Measurements from ENCODE around the gene DCTD.

DCTD gene

GRCh38 chr4:182886205-182886604 lies 31.0 kb downstream of the DCTD start:
- H3K4me3 ChIP-seq (ENCODE audit: low read depth, low read length): no peak overlapping the region
- TF ChIP-seq CTCF (IDR thresholded peaks at IDR 0.05; ENCODE audit: borderline replicate concordance, insufficient read depth, low read depth, low read length): no peak

- no peak for TF ChIP-seq CTCF (IDR thresholded peaks at IDR 0.05; ENCODE audit: borderline replicate concordance, insufficient read depth, low read depth, low read length)
- no peak overlapping the region for H3K4me3 ChIP-seq (ENCODE audit: low read depth, low read length)
Observed at GRCh38 chr4:182885738-182886077, 31.5 kb downstream of the DCTD start.

GRCh38 chr4:182885022-182885737 lies 32.0 kb downstream of the DCTD start:
- H3K4me3 ChIP-seq (ENCODE audit: low read depth, low read length): no peak overlapping the region
- no peak for TF ChIP-seq CTCF (IDR thresholded peaks at IDR 0.05; ENCODE audit: borderline replicate concordance, insufficient read depth, low read depth, low read length)

- no peak for TF ChIP-seq CTCF (IDR thresholded peaks at IDR 0.05; ENCODE audit: borderline replicate concordance, insufficient read depth, low read depth, low read length)
Observed at GRCh38 chr4:182884040-182884439, 33.1 kb downstream of the DCTD start.

GRCh38 chr4:182883351-182883750 lies 33.8 kb downstream of the DCTD start:
- no peak for TF ChIP-seq CTCF (IDR thresholded peaks at IDR 0.05; ENCODE audit: borderline replicate concordance, insufficient read depth, low read depth, low read length)

More at GRCh38 chr4:182884040-182884439, 33.1 kb downstream of the DCTD start:
- H3K4me3 ChIP-seq (ENCODE audit: low read depth, low read length): no peak overlapping the region

GRCh38 chr4:182881914-182882313 lies 35.3 kb downstream of the DCTD start:
- TF ChIP-seq CTCF (IDR thresholded peaks at IDR 0.05; ENCODE audit: borderline replicate concordance, insufficient read depth, low read depth, low read length): no peak
- no peak overlapping the region for H3K4me3 ChIP-seq (ENCODE audit: low read depth, low read length)

More at GRCh38 chr4:182883351-182883750, 33.8 kb downstream of the DCTD start:
- no peak overlapping the region for H3K4me3 ChIP-seq (ENCODE audit: low read depth, low read length)

Measured in GM12875 (cell line).